ENCODE results near the gene MS4A18. TPM values are rescaled to one million over a fixed set of nuclear protein-coding genes. Genes with fewer than 3 reads are reported as not detected.

The MS4A18 gene
- total and polyA plus RNA-seq, 7 experiments from 2014 or later, result not detected

DNA sequence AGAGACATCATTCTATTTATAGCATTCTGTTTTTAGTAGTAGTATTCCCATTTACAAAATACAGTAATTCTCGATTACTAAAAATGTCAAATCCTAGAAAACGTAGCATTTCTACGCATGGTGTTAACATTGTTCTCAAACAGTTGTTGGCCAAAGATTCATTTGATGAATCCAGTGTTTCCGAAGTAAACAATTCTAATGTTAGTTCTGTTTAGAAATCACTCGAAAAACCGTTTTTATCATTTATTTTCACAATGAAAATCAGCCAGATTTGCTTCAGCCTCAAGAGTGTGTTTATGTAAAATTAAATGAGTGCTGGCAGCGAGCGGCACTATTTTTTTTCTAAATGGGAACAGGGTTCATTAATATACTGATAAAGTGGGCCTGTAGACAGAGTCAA is 7.1 kb downstream of the MS4A18 start:
- H3K36me3 Mint-ChIP-seq, result no peaks in the 10 kb centered on the region
- peaks cover 11 to 38% (median 23%) of the 10 kb centered on the region in 5 donors for H3K27me3 Mint-ChIP-seq
- intact Hi-C loops (cut with micrococcal nuclease), result no loop called here
- no peaks in the 10 kb centered on the region for H3K9me3 Mint-ChIP-seq
- CTCF ChIA-PET, result no interaction called here
- no peaks in the 10 kb centered on the region for H3K36me3 ChIP-seq (ENCODE audit: control insufficient read depth in 2 of 3, insufficient read depth in 3 of 3, low read length in 3 of 3)
- DNase-seq (no peak), ATAC-seq (no peak)
- no peak overlapping the region for H3K4me3 Mint-ChIP-seq
- no peaks in the 10 kb centered on the region for H3K27me3 ChIP-seq (ENCODE audit: control insufficient read depth in 2 of 2, insufficient read depth in 2 of 2, low read length in 2 of 2)
- H3K27ac ChIP-seq (ENCODE audit: low read depth, low read length), result no peak overlapping the region
- no peak overlapping the region for H3K4me3 ChIP-seq (ENCODE audit: low read length)
- no peaks in the 10 kb centered on the region for H3K9me3 ChIP-seq (ENCODE audit: control insufficient read depth in 2 of 3, low read length in 3 of 3)
- H3K4me1 Mint-ChIP-seq, result no peaks in the 10 kb centered on the region
- POLR2A ChIA-PET, result no interaction called here
- no peaks in the 10 kb centered on the region for H3K4me1 ChIP-seq (ENCODE audit: control insufficient read depth in 2 of 2, insufficient read depth in 2 of 2, low read length in 2 of 2)
- no peak overlapping the region for H3K27ac Mint-ChIP-seq

DNA sequence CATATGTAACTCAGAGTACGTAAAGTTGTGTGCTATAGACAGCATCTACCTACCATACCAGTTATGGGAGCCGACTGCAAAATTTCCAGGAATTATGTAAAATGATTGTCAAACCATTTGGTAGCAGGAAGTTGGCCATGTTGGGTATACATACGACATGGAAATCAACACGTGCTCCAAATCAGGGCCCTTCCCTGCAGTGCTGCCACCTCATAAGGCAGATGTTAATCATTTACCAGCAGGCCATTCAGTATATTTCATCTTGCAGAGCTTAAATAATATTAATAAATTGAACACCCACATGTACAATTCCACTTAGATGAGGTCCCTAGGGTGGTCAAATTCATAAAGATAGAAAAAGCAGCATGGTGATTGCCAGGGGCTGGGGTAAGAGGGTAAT is 9.8 kb downstream of the MS4A18 start:
- Histone ChIP-seq H3K27me3 (ENCODE audit: control insufficient read depth in 2 of 2, insufficient read depth in 2 of 2, low read length in 2 of 2) (no peaks in the 10 kb centered on the region), H3K4me1 (ENCODE audit: control insufficient read depth in 2 of 2, insufficient read depth in 2 of 2, low read length in 2 of 2) (no peaks in the 10 kb centered on the region), H3K36me3 (ENCODE audit: control insufficient read depth in 2 of 3, insufficient read depth in 3 of 3, low read length in 3 of 3) (no peaks in the 10 kb centered on the region), H3K9me3 (ENCODE audit: control insufficient read depth in 2 of 3, low read length in 3 of 3) (no peaks in the 10 kb centered on the region), H3K4me3 (ENCODE audit: low read length) (no peak overlapping the region), H3K27ac (ENCODE audit: low read depth, low read length) (no peak overlapping the region)
- no peak for ATAC-seq
- CTCF ChIA-PET, result no interaction called here
- Mint-ChIP-seq H3K36me3 (no peaks in the 10 kb centered on the region), H3K27ac (no peak overlapping the region), H3K4me1 (no peaks in the 10 kb centered on the region), H3K9me3 (no peaks in the 10 kb centered on the region), H3K4me3 (no peak overlapping the region), H3K27me3 (peaks cover 5 to 35% (median 20%) of the 10 kb centered on the region in 5 donors)
- no peak for DNase-seq
- POLR2A ChIA-PET, result no interaction called here
- intact Hi-C loops (cut with micrococcal nuclease), result no loop called here

DNA sequence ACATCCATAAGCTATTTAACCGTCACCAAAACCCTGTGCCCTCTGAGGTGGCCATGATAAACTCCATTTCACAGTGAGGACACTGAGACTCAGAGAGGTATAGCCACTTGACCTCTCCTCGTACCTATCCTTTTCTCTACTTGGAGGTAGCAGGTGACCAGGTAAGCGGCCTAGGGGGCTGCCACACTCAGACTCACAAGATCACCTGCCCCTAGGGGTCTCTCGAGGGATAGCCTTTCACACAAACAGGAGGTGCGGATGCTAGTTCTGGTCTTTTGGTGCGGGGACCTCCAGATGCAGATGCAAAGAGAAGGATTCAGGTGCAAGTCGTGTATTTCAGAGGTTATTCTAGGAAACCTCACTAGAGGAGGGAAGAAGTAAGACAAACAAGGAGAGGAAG is 14.6 kb downstream of the MS4A18 start:
- ChIA-PET CTCF (no interaction called here), POLR2A (no interaction called here)
- Histone ChIP-seq H3K36me3 (ENCODE audit: control insufficient read depth in 2 of 3, insufficient read depth in 3 of 3, low read length in 3 of 3) (no peaks in the 10 kb centered on the region), H3K27ac (ENCODE audit: low read depth, low read length) (no peak overlapping the region), H3K27me3 (ENCODE audit: control insufficient read depth in 2 of 2, insufficient read depth in 2 of 2, low read length in 2 of 2) (no peaks in the 10 kb centered on the region), H3K4me1 (ENCODE audit: control insufficient read depth in 2 of 2, insufficient read depth in 2 of 2, low read length in 2 of 2) (no peaks in the 10 kb centered on the region), H3K4me3 (ENCODE audit: low read length) (no peak overlapping the region), H3K9me3 (ENCODE audit: control insufficient read depth in 2 of 3, low read length in 3 of 3) (no peaks in the 10 kb centered on the region)
- Mint-ChIP-seq H3K27me3 (peaks cover 2 to 34% (median 14%) of the 10 kb centered on the region in 5 donors), H3K36me3 (no peaks in the 10 kb centered on the region), H3K4me3 (no peak overlapping the region), H3K4me1 (no peaks in the 10 kb centered on the region), H3K27ac (no peak overlapping the region), H3K9me3 (no peaks in the 10 kb centered on the region)
- DNase-seq, result no peak
- ATAC-seq, result no peak
- intact Hi-C loops (cut with micrococcal nuclease), result no loop called here

DNA sequence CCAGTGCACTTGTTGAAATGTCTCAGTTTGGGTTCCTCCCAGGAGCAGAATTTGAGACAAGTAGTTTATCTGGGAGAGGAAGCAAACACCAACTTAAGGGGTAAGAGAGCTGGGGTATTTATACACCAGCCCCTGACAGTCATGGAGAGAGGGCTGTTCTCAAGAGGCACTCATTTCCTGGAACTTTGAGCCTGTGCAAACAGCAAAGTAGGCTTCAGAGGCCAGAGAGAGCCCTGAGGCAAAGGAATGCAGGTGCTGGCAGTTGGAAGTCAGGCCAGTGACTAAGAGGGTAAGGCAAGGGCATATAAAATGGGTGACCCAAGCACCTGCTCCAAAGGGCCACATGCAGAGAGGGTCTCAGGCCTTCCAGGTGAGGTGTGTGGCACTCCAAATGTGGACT is 16.1 kb downstream of the MS4A18 start:
- CTCF ChIA-PET, result no interaction called here

DNA sequence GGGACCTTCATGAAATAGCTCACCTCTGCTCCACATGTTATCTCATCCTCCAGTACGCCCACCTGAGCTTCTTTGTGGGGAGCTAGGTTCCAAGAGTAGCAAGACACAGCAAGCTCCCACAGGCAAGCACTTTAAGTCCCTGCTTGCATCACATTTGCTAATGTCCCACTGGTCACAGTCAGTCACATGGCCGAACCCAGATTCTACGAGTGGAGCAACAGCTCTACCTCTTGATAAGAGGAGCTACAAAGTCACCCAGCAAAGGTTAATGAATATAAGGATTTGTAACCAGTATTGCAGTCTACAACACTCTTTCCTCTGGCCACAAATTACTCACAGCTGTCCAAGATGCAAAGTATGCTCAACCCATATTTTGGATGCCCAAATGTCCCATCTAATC is 16.9 kb downstream of the MS4A18 start:
- Mint-ChIP-seq H3K27me3 (peaks cover 2 to 42% (median 27%) of the 10 kb centered on the region in 5 donors), H3K36me3 (no peaks in the 10 kb centered on the region), H3K4me3 (no peak overlapping the region), H3K27ac (no peak overlapping the region), H3K4me1 (no peaks in the 10 kb centered on the region), H3K9me3 (peaks cover 0 to 3% (median 0%) of the 10 kb centered on the region in 11 donors)
- CTCF ChIA-PET, result no interaction called here
- POLR2A ChIA-PET, result no interaction called here
- ATAC-seq (no peak), DNase-seq (no peak)
- intact Hi-C loops (cut with micrococcal nuclease), result no loop called here
- H3K27me3 ChIP-seq (ENCODE audit: control insufficient read depth in 2 of 2, insufficient read depth in 2 of 2, low read length in 2 of 2), result no peaks in the 10 kb centered on the region
- H3K4me1 ChIP-seq (ENCODE audit: control insufficient read depth in 2 of 2, insufficient read depth in 2 of 2, low read length in 2 of 2), result no peaks in the 10 kb centered on the region
- H3K9me3 ChIP-seq (ENCODE audit: control insufficient read depth in 2 of 3, low read length in 3 of 3), result no peaks in the 10 kb centered on the region
- no peak overlapping the region for H3K4me3 ChIP-seq (ENCODE audit: low read length)
- H3K27ac ChIP-seq (ENCODE audit: low read depth, low read length), result no peak overlapping the region
- H3K36me3 ChIP-seq (ENCODE audit: control insufficient read depth in 2 of 3, insufficient read depth in 3 of 3, low read length in 3 of 3), result no peaks in the 10 kb centered on the region

More for the DNA sequence above, 16.1 kb downstream of the MS4A18 start:
- Mint-ChIP-seq H3K4me1 (no peaks in the 10 kb centered on the region), H3K27ac (no peak overlapping the region), H3K4me3 (no peak overlapping the region), H3K27me3 (peaks cover 2 to 39% (median 20%) of the 10 kb centered on the region in 5 donors), H3K9me3 (peaks cover 0 to 3% (median 0%) of the 10 kb centered on the region in 11 donors), H3K36me3 (no peaks in the 10 kb centered on the region)
- Histone ChIP-seq H3K4me3 (ENCODE audit: low read length) (no peak overlapping the region), H3K27me3 (ENCODE audit: control insufficient read depth in 2 of 2, insufficient read depth in 2 of 2, low read length in 2 of 2) (no peaks in the 10 kb centered on the region), H3K9me3 (ENCODE audit: control insufficient read depth in 2 of 3, low read length in 3 of 3) (no peaks in the 10 kb centered on the region), H3K36me3 (ENCODE audit: control insufficient read depth in 2 of 3, insufficient read depth in 3 of 3, low read length in 3 of 3) (no peaks in the 10 kb centered on the region), H3K27ac (ENCODE audit: low read depth, low read length) (no peak overlapping the region), H3K4me1 (ENCODE audit: control insufficient read depth in 2 of 2, insufficient read depth in 2 of 2, low read length in 2 of 2) (no peaks in the 10 kb centered on the region)
- POLR2A ChIA-PET, result no interaction called here
- intact Hi-C loops (cut with micrococcal nuclease), result no loop called here
- DNase-seq (no peak), ATAC-seq (no peak)

DNA sequence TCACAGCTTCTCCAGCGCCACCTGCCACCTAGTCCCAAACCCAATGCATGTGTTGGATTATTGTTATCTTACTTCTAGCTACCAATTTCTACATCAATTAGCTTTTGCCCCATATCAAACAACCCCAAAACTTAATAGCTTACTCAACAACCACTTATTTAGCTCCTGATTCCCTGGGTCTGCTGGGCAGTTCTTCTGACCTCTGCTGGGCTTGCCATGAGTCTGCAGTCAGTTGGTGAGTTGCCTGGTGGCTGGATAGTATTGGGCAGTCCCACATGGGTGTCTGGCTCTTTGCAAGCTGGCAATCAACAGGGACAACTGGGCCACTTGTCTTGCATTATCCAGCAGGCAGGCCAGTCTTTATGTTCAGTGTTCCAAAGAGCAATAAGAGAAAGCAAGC is 18.5 kb downstream of the MS4A18 start:
- no peaks in the 10 kb centered on the region for H3K36me3 ChIP-seq (ENCODE audit: control insufficient read depth in 2 of 3, insufficient read depth in 3 of 3, low read length in 3 of 3)
- no peaks in the 10 kb centered on the region for H3K9me3 ChIP-seq (ENCODE audit: control insufficient read depth in 2 of 3, low read length in 3 of 3)
- no peak overlapping the region for H3K4me3 ChIP-seq (ENCODE audit: low read length)
- ChIA-PET CTCF (no interaction called here), POLR2A (no interaction called here)
- peaks cover 2 to 34% (median 30%) of the 10 kb centered on the region in 5 donors for H3K27me3 Mint-ChIP-seq
- H3K4me1 ChIP-seq (ENCODE audit: control insufficient read depth in 2 of 2, insufficient read depth in 2 of 2, low read length in 2 of 2), result no peaks in the 10 kb centered on the region
- H3K36me3 Mint-ChIP-seq, result no peaks in the 10 kb centered on the region
- no peaks in the 10 kb centered on the region for H3K4me1 Mint-ChIP-seq
- H3K27me3 ChIP-seq (ENCODE audit: control insufficient read depth in 2 of 2, insufficient read depth in 2 of 2, low read length in 2 of 2), result no peaks in the 10 kb centered on the region
- intact Hi-C loops (cut with micrococcal nuclease), result no loop called here
- H3K27ac Mint-ChIP-seq, result no peak overlapping the region
- H3K27ac ChIP-seq (ENCODE audit: low read depth, low read length), result no peak overlapping the region
- H3K9me3 Mint-ChIP-seq, result peaks cover 0 to 6% (median 0%) of the 10 kb centered on the region in 11 donors
- no peak overlapping the region for H3K4me3 Mint-ChIP-seq
- no peak for ATAC-seq
- DNase-seq, result no peak

DNA sequence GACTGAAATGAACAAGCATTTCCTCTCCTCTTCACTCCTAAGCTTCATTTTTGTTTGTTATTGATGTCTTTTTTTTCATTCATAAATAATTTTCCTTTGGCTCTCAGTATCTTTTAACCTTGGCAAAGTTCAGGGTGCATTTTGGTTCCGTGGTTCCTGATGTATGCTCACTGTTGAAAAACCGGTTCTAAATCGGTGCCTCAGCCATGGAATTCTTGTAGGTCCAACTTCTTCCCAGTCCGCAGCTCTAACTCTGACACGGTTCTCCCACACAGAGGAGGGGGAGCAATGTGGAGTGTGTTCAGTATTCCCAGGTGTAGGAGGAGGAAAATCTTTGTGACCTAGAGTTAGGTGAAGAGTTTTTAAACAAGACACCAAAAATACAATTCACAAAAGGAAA is 19.6 kb downstream of the MS4A18 start:
- DNase-seq (no peak), ATAC-seq (no peak)
- CTCF ChIA-PET, result no interaction called here
- Mint-ChIP-seq H3K27ac (no peak overlapping the region), H3K36me3 (no peaks in the 10 kb centered on the region), H3K4me3 (no peak overlapping the region), H3K27me3 (peaks cover 2 to 33% (median 19%) of the 10 kb centered on the region in 5 donors), H3K4me1 (no peaks in the 10 kb centered on the region), H3K9me3 (peaks cover 0 to 6% (median 0%) of the 10 kb centered on the region in 11 donors)
- POLR2A ChIA-PET, result no interaction called here
- no peaks in the 10 kb centered on the region for H3K4me1 ChIP-seq (ENCODE audit: control insufficient read depth in 2 of 2, insufficient read depth in 2 of 2, low read length in 2 of 2)
- no peak overlapping the region for H3K27ac ChIP-seq (ENCODE audit: low read depth, low read length)
- intact Hi-C loops (cut with micrococcal nuclease), result no loop called here
- no peaks in the 10 kb centered on the region for H3K36me3 ChIP-seq (ENCODE audit: control insufficient read depth in 2 of 3, insufficient read depth in 3 of 3, low read length in 3 of 3)
- no peaks in the 10 kb centered on the region for H3K9me3 ChIP-seq (ENCODE audit: control insufficient read depth in 2 of 3, low read length in 3 of 3)
- H3K27me3 ChIP-seq (ENCODE audit: control insufficient read depth in 2 of 2, insufficient read depth in 2 of 2, low read length in 2 of 2), result no peaks in the 10 kb centered on the region
- H3K4me3 ChIP-seq (ENCODE audit: low read length), result no peak overlapping the region

All from naive thymus-derived CD4-positive, alpha-beta T cell (primary cell).